ENCODE results near the gene CDC16.
"Not testable (repeated sequence)": the region's sequence is repeated elsewhere in the genome, so short reads cannot be mapped to it uniquely, and the experiment has no call there.

The CDC16 gene

GRCh38 chr13:114263578-114263977, 28.9 kb downstream of the CDC16 start:
- DNase-seq (ENCODE audit: low read depth, low spot score) = no peak

- not testable (repeated sequence) for DNase-seq (ENCODE audit: low read depth, low spot score)
These were observed 29.6 kb downstream of the CDC16 start for GRCh38 chr13:114264313-114264712.

DNA sequence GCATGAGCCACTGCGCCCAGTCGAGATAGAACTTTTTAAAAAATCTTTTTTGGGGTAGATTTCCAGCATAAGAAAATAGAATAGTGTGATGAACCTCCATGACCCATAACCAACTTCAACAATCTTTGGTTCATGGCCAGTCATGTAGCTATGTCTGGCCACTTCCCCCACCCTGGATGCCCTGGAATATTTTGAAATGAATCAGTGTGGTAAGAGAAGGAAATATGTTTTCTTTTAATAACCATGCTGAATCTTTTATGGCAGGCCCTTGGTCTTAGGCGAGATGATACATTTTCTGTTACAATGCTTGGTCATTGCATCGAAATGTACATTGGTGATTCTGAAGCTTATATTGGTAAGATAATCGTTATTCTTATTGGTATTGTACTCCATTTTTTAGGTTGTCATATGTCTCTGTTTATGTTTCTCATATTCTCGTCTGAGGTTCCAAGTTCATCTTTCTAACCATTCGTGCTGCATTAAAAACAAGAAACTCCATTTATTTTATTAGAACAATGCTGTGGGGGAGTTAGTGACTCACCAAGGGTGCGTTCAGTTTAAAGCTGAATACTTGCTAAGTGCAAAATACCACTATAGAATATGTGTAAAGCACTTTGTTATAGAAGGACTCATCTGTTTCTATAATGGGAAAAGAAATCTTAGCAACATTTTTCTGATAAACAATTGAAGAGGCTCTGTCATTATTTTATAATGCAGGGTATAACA, 30.4 kb downstream of the CDC16 start:
- DNase-seq (ENCODE audit: low read depth, low spot score) = peak; percentile 13

DNA sequence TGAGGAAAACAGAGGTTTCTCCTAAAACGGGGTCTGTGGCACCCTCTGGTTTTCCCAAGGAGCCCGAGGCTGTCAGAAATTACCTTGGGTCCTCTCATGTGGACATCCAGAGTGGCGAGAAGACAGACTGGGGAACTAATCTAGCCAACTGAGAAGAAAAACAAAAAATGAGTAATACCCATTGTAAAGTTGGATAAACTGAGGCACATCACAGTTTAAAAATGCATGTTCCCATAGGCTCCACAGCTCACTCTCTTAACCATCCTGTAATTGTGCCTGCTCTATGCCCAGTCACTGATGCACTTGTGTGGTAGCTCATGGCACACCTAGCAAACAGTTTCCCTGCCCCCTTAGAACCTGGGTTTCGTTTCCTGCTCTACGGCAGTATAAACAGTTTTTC, 31.5 kb downstream of the CDC16 start:
- no peak for DNase-seq (ENCODE audit: low read depth, low spot score)

DNA sequence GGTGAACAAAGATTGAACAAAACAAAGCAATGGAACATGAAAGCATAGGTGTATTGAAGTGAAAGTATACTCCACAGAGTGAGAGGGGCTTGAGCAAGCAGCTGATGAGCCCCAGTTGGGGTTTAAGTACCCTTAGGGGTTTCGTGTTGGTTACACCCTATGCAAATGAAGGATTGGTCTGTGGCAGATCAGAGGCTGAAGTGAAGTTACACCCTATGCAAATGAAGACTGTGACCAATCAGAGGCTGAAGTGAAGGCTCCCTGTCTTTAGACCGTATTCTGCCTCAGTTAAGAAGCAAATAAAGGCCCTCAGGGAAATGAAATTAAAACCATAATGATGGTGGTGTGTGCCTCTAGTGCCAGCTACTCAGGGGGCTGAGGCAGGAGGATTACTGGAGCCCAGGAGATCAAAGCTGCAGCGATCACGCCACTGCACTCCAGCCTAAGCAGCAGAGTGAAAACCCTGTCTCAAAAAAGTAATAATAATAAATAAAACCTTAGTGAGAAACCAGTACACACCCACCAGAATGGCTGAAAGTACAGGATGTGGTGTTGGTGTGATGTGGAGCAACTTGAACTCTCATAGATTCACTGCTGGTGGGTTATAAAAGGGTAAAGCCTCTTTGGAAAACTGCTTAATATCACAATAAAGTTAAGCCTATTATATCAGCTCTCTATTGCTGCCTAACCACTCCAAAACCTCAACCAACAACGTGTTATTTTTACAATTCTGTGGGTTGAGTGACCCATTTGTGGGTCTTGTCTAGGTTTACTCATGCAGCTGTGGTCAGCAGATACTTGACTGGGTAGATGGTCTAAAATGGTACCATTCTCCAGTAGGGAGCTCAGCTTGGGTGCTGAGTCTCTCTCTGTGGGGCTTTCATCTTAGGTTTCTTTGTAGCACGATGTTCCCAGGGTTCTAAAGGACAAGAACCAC, 33.9 kb downstream of the CDC16 start:
- DNase-seq (ENCODE audit: low read depth, low spot score) = no peak

GRCh38 chr13:114269281-114269770, 34.6 kb downstream of the CDC16 start:
- DNase-seq (ENCODE audit: low read depth, low spot score) = no peak

- no peak for DNase-seq (ENCODE audit: low read depth, low spot score)
These were observed 38.3 kb downstream of the CDC16 start for GRCh38 chr13:114272977-114273376.

DNA sequence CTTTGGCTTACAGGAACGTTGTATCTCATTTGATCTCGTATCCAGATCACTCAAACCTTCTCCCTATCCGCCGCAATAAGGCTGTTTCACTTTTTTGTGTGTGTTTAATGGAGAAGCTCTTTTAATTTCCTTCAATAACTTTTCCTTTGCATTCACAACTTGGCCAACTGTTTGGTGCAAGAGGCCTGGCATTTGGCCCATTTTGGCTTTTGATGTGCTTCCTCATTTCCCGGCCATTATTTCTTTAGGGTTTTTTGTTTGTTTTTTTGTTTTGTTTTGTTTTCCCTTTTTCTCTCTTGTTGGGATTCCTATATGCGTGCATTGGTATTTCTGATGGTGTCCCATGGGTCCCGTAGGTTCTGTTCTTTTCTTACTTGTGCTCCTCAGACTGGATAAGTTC, 40.6 kb downstream of the CDC16 start:
- no peak for DNase-seq (ENCODE audit: low read depth, low spot score)

DNA sequence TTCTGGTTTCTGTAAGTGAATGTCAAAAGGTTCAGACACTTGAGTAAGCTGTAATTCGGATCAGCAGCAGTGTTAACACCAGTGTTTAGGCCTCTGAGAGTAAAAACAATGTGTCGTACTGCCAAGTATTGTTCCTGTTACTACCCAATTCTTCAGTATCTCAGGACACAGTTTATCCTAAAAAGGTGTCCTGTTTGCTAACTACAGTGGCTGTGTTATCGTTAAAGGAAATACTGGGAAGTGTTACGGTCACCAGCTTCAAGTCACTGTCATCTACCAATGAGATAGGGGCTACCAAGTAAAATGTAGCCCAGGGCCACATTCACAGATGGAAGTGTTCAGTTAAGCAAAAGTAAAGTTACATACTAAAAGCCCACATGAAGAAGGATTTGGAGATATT, 44.4 kb downstream of the CDC16 start:
- no peak for DNase-seq (ENCODE audit: low read depth, low spot score)

- DNase-seq (ENCODE audit: low read depth, low spot score) = no peak
These were observed 45.2 kb downstream of the CDC16 start for GRCh38 chr13:114279758-114280355.

DNA sequence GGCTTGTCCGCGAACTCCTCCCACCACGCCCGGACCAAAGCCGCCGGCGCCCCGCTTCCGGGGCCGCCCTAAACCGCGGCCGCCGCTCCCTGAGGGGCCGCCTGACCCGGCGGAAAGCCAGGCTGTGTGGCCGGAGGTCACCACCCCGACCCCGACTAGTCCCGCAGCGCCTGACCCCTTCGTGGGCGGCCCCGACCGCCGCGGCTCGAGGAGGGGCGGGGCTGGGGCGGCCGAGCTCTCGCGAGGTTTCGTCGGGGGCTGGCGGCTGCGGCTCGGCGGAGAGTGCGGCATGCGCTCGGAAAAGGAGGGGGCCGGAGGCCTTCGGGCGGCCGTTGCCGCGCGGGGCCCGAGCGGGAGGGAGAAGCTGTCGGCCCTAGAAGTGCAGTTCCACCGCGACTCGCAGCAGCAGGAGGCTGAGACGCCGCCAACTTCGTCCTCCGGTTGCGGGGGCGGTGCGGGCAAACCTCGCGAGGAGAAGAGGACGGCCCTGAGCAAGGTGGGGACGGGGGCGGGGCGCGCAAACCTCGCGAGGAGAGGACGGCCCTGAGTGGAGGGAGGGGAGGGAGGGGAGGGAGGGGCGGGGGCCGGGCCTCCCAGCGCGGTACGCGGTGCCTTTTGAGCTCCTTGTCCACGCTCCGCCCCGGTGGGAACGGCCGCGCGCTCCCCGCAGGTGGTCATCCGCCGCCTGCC, 46.8 kb downstream of the CDC16 start, which contains the start of gene UPF3A:
Gene UPF3A, plus strand, starts transcription at position 251 of the 690 bp plus-strand sequence. Its CDS starts 39 bp downstream, at position 290.
- DNase-seq (ENCODE audit: low read depth, low spot score) = peak; percentile 75

DNA sequence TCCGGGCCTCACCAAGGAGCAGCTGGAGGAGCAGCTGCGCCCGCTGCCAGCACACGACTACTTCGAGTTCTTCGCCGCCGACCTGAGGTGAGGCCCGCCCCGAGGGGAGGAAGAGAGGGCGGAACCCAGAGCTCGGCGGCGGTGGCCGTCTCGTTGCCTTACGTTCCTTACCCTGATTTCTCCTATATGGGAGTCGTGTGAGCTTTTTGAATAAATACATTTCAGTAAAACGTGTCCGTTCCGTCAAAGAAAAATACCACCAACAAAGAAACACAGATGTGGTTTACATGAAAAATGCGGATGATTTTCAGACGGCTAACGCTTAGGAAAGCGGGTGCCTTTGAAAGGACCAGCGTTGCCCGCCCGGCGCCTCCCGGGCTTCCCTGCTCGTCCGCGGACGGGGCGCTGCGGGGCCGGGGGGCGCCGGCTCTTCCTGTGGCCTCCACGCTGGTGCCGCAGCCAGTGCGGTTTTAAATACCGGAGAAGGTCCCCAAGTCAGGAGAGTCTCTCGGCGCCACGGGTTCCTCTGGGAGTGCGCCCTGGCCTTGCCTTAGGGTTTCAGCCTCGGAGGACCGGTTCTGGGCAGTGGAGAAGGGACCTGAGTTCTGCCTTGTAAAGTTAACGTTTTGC, 47.5 kb downstream of the CDC16 start:
- peak; percentile 50 for DNase-seq (ENCODE audit: low read depth, low spot score)

DNA sequence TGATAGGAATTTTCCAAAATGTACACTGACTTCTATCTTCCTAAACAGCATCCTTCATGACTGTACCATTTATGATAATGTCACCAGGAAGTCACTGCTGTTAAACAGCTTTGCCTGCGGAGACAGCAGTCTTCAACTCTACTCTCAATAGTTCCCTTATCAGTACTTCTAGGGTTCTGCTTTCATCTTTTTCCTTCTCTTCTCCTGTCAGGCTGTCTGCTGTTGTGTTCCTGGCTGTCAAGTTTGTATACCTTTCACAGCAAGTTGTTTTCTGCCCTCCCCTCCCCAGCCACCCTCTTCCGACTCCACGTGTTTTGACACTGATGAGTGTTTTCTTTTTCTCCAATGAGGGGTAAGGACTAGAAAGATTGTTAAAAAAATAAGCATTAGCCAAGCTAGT, 48.9 kb downstream of the CDC16 start:
- DNase-seq (ENCODE audit: low read depth, low spot score) = no peak

- no peak for DNase-seq (ENCODE audit: low read depth, low spot score)
These were observed 50.0 kb downstream of the CDC16 start for GRCh38 chr13:114284680-114285079.

DNA sequence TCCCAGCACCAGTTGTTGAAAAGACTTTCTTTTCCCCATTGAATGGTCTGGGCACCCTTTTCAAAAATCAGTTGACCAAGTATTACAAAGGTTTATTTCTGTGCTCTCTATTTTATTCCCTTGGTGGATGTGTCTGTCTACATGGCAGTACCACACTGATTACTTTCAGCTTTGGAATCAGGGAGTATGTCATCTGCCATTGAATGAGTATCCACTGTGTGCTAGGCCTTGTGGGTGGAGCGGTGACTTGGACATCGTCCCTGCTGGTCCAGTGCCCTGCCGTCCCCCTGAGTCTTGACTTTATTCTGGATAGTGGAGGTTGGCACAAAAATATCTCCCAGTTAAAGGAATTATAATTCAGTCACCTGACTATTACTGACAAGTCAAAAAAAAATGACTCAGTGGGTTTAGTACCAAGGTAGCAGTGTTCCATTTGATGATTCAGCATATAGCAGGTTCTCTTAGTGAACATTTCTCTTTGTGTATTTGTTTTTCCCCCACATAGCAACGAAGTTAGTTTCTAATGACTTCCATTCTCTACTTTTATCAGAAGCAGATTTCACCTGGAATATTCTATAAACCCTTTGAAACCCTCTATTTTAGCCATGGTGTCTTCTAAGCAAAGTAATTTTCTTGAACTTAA, 50.6 kb downstream of the CDC16 start:
- no peak for DNase-seq (ENCODE audit: low read depth, low spot score)

GRCh38 chr13:114286808-114287207, 52.1 kb downstream of the CDC16 start:
- no peak for DNase-seq (ENCODE audit: low read depth, low spot score)

GRCh38 chr13:114288157-114288591, 53.5 kb downstream of the CDC16 start:
- no peak for DNase-seq (ENCODE audit: low read depth, low spot score)

GRCh38 chr13:114296448-114296847, 61.8 kb downstream of the CDC16 start:
- no peak for DNase-seq (ENCODE audit: low read depth, low spot score)

- no peak for DNase-seq (ENCODE audit: low read depth, low spot score)
These were observed 62.2 kb downstream of the CDC16 start for GRCh38 chr13:114296902-114297301.

DNA sequence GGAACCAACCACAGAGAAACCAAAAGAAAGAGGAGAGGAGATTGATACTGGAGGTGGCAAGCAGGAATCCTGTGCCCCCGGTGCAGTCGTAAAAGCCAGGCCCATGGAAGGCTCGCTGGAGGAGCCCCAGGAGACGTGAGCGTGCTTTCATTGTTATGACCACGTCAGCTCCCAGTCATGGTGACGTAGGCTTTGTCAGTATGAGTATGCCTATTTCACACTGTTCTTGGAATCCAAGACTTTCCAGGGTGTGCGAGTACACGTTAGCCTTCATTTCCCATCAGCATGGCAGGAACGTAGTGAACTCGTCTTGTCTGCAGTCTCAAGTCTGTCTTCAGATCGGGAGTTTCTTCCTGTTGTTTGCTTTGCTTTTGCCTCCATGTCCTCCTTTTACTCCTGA, 64.2 kb downstream of the CDC16 start:
- no peak for DNase-seq (ENCODE audit: low read depth, low spot score)

All from brain pericyte (primary cell).